Activated CD4-positive, alpha-beta T cell treated with anti-CD3 and anti-CD28 coated beads, Interleukin-2, amount 50 U/mL, for 24 hours (primary cell): Measurements from ENCODE around the gene CNTF.
"Not testable (repeated sequence)": the region's sequence is repeated elsewhere in the genome, so short reads cannot be mapped to it uniquely, and the experiment has no call there.

Source experiments
- DNase-seq, 2 donors: peaks; one replicate each; pipeline ENCODE4 v3.0.0-alpha.2; 2020; ENCODE audit warnings: low read depth in 1 of 2, low spot score in 1 of 2

CNTF gene, protein sequence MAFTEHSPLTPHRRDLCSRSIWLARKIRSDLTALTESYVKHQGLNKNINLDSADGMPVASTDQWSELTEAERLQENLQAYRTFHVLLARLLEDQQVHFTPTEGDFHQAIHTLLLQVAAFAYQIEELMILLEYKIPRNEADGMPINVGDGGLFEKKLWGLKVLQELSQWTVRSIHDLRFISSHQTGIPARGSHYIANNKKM

DNA sequence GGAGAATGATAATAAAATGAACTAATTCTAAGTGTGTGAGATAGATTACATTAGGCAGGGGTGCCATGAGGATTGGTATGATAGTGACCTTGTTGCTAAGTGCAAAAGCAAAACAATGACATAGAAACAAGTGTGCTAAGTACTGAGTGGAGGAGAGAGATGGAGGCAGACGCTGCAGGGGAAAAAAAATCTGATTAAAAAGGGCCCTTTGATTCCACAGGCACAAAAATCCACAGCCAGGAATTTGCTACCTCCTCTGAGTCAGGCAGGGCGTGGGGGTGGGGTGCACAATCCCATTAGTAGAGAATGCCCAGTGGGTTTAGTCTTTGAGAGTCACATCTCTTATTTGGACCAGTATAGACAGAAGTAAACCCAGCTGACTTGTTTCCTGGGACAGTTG is at the start of gene CNTF:
Gene CNTF, plus strand, starts transcription at position 322 of the 400 bp plus-strand sequence. CDS start 88 bp downstream, outside the sequence.
- no peak for DNase-seq

DNA sequence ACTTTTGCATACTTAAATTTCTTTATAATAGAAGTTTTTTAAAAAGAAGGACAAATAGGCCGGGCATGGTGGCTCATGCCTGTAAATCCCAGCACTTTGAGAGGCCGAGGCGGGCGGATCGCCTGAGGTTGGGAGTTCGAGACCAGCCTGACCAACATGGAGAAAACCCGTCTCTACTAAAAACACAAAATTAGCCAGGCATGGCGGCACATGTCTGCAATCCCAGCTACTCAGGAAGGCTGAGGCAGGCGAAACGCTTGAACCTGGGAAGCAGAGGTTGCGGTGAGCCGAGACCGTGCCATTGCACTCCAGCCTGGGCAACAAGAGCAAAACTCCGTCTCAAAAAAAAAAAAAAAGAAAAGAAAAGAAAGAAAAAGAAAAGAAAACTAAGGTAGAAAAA is 49.6 kb upstream of the CNTF start:
- not testable (repeated sequence) for DNase-seq

DNA sequence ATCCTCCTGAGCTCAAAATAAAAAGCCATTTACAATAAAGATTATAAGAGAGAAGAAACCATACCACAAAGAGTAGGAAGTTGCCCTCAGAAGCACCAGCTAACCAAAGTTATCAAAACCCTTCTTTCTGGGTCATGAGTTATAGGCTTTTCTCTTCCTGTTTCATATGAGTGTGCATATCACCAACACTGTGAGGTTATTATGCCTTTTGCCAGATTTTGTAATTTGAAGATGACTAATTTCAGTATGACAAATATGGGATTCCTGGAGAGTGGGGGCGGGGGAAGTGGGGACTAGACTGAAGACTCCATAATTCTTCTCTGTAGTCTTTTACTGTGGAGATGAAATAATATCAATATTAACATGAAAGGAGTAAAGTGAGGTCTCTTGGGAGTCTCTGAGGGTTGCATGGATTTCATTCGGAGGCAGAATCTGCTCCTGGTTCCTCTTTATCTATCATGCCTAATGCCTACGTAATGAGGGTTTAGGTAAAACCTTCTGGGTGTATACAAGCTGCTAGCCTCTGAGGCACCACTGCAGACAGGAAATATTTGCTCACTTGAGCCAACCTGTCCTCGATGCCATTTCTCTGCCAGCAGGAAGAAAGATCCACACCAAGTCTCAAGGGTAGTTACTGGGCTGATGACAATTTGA is 48.9 kb upstream of the CNTF start:
- peak; percentile 11 to 67 for DNase-seq

- no peak for DNase-seq
Observed at GRCh38 chr11:58574881-58575280, 47.6 kb upstream of the CNTF start.

DNA sequence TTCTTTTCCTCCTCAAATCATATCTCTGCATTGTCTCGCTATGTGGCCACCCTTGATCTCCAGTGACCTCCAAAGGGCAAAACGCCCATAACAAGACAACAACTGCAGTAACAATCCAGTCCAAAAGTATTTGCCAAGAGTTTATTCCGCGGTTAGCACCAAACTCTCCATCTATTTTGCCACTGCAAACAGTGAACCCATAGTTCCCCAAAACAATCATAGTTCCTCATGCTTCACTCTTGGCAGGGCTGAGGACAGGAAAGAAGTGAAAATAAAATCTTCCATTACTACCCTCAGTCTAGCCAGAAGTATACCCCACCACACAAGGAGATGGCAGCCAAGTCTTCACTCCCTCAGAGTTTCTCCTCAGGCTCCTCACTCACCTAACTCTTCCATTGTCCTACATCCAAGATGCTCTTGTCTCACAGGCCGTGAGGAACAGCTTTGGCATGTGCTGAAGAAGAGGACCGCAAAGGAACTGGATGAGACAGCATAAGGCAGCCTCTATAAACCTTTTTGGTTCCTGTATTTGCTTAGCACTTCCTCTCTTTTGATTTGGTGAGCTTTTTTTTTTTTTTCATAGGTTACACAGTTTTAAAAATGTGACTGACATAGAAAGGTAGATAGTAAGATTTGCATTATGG is 47.0 kb upstream of the CNTF start, which contains the start of gene LPXN:
Gene LPXN, minus strand, starts transcription at position 480 of the 644 bp plus-strand sequence. Its CDS starts 84 bp downstream, at position 396.
- DNase-seq, result peak; percentile 32 to 40

DNA sequence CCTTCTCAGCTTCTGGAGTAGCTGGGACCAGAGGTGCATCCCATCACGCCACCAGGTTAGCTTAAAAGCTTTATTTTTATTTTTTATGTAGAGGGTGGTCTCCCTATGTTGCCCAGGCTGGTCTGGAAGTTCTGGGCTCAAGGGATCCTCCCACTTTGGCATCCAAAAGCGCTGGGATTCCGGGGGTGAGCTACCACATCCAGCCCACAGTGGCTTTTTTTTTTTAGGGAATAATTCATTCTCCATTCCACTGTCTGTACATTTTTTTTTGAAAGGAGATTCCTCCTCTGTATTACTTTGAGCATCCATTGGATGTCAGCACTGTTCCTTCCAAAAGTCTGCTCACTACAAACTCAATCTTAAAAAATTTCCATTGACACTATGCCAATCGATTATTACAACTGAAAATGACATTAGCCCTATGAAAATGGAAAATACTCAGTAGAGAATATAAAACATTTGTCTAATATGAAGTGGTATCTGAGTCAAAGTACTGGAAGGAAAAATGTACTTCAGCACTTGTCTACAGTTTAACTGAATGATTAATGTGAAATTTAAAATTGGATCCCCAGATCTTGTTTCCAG is 45.5 kb upstream of the CNTF start:
- no peak for DNase-seq

DNA sequence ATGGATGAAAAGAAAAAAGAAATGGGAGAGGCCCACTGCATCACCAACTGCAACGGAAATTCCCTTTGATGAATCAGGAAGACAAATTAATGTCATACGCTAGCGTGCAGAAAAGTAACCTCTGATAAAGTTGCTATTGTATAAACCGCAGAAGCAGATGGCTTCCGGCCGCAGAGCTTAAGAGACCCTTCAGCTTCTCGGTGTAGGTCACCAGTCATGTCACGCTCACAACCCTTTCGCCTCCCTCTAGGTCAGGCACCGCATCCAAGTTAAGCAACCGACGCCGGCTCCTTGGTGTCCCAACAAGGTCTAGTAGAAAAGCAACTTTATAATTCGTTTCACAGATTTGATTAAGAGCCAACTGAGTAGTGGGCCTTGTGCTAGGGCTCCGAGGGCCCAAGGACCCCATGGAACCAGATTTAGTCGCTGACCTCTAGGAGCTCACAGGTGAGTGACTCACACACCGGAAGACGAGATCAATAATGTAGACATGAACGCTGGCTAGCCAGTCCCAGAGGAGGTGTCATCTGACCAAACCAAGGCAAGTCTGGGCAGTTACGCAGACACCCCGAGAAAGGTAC is 44.8 kb upstream of the CNTF start:
- peak; percentile 68 to 77 for DNase-seq

DNA sequence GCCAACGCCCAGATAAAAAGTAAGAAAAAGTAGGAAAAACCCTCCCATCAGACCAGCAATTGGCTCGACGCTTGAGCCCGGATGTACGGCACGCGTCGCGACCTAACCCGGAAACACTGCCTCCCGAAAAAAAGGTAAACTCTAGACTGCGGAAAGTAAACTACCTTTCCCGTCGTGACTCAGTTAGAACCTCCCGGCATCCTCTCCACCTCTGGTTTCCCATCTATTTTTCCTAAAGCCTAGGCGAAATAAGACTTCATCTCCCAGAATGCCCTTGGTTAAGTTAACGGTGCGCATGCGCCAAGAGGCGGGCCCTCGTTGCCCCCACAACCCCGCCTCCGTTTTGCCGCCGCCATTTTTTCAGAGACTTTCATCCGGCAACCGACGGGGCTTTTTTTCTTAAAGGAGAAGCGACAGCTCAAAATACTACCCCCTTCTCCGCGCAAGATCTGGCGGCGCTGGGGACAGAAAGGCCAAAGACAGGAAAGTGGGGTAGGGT is 44.3 kb upstream of the CNTF start:
- peak; percentile 87 to 91 for DNase-seq

DNA sequence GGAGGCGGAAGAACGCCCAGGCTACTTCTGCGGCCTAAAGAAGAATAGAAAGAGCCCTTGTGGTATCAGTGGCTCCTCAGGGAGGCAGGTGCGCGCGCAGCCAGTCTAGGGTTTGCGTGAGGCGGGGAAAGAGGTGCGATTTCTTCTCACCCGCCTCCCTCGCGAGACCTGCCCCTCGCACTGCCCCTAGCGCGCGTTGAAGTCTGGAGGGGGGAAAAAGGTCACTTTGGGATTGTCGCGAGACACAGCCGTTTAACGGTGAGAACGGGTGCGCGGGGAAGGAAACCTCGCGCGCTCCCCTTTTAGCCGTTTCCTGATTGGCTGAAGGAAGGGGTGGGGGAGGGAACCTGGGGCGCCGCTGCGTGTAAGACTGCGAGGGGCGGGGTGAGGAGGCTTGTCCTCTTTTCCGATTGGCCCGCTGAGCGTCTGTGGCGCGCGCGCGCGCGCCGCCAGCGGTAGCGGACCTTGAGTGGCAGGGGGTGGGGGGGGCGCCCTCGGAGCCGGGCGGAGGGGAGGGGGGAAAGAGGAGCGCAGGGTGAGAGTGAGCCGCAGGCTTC is 43.8 kb upstream of the CNTF start, which contains the start of gene ZFP91:
Gene ZFP91, plus strand, starts transcription at position 429 of the 557 bp plus-strand sequence. CDS start 219 bp downstream, outside the sequence.
- DNase-seq, result peak; percentile 87 to 95

DNA sequence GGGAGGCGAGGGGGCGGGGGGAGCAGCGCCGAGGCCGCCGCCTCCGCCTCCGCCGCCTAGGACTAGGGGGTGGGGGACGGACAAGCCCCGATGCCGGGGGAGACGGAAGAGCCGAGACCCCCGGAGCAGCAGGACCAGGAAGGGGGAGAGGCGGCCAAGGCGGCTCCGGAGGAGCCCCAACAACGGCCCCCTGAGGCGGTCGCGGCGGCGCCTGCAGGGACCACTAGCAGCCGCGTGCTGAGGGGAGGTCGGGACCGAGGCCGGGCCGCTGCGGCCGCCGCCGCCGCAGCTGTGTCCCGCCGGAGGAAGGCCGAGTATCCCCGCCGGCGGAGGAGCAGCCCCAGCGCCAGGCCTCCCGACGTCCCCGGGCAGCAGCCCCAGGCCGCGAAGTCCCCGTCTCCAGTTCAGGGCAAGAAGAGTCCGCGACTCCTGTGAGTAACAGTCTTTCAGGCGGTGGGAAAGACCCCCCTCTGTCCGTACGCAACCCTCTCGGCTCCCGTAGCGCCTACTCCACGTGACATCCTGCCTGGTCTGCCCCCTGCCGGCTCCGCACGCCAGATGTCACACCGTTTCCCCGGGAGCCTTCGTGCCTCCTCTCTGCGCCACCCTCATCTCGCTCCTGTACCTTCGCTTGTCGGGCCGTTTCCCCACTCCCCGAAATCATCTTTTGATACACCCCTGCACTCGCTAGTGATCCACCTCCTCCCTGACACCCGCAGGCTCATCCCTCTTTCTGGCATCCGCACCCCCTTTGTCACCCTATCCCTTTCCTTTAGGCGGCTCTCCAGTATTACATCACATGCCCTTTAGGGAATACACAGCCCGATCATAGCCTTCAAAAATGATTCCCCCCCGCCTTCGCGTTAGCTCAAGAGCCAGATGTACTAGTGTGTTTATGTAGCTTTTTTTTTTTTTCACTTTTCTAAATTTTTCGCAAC is 43.0 kb upstream of the CNTF start:
- DNase-seq, result peak; percentile 84 to 90

DNA sequence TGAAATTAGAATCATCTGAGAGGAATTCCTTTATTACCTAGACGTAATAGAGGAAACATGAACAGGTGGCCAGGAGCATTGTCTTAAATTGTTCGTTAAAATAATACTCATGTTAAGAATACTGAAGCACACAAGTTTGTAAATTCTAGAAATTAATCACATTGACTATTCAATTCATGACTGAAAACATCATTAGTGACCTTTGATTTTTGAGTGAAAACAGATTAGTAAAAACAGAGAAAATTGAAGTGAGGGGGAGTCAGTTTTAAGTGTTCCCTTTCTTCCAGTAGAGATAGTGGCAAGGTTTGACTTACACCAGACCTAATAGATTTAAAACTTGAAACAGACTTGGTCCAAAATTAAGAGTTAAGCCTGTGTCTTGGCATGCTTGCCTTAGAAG is 42.2 kb upstream of the CNTF start:
- no peak for DNase-seq

DNA sequence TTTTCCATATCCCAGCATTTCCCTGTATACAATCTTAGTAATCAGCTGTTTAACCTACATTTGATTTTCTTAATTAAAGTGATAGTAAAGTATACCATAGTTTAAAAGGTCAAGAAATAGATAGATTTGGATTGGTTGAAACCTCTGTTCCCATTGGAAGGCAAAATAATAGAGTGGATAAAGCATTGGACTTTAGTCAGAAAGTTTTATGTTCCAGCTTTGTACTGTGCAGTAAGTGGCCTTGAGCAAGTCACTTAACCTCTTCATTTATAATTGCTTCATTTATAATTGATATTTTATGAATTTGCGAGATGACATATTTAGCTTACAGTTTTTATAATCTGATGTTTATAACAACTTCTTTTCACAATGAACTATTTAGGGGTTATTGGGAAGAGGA is 40.0 kb upstream of the CNTF start:
- no peak for DNase-seq

- no peak for DNase-seq
Observed at GRCh38 chr11:58586998-58587397, 35.5 kb upstream of the CNTF start.

DNA sequence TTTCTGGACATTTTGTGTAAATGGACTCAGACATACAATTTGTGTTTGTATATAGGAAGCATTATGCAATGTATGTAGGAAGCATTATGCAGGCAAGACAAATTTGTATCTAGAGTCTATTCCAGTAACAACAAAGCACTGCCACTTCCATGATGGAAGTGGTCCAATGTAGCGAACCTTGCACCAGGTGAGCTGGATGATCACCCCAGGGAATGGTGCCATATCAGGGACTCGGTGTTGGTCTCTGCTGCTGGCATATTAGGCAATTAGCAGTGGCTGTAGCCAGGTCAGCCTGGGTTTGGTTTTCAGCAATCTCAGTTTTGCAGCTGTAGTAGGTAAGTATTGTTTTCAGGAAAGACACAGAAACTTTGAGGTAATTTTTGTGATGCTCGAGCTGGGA is 30.8 kb upstream of the CNTF start:
- no peak for DNase-seq

DNA sequence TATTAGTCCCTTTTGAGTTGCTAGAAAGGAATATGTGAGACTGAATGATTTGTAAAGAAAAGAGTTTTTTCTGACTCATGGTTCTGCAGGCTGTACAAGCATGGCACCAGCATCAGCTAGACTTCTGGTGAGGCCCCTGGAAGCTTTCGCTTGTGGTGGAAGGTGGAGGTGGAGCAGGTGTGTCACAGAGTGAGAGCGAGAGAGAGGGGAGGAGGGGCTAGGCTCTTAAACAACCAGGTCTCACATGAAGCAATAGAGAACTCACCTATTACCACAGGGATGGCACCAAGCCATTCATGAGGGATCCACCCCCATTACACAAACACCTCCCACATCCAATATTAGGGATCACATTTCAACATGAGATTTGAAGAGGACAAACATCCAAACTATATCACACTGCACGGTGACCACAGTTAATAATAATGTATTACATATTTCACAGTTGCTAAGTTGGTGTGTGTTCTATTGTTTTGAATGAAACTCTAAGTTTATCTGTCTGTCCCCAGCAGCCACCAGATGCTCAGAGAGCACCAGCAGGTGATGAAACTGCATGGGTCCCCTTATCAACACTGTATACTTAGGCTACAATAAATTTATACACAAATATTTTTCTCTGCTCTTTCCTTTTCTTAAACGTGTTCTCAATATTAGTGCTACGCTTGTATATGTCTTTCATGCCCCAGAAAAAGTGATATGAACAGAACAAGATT is 29.5 kb upstream of the CNTF start:
- DNase-seq, result peak; percentile 20 to 47

GRCh38 chr11:58594826-58595225 is 27.6 kb upstream of the CNTF start:
- DNase-seq, result no peak

- DNase-seq, result no peak
Observed at GRCh38 chr11:58596621-58597020, 25.8 kb upstream of the CNTF start.

GRCh38 chr11:58597486-58598144 is 24.9 kb upstream of the CNTF start:
- DNase-seq, result no peak

DNA sequence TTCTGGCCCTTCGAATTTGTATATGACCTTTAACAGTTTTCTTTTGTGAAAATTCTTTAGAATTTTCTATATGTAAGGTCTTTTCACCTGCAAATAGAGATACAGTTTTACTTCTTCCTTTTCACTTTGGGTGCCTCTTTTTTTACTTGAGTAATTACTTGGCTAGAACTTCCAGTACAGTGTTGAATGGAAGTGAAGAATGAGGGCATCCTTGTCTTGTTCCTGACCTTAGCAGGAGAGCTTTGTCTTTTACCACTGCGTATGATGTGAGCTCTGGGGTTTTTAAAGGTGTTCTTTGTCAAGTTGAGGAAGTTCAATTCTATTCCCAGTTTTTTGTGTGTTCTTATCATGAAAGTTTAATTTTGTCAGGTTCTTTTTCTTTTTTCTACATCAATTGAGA is 22.0 kb upstream of the CNTF start:
- no peak for DNase-seq
